OCI-LY7 (cell line): ENCODE results near the gene AKAP9.
"Not testable (repeated sequence)": the region's sequence is repeated elsewhere in the genome, so short reads cannot be mapped to it uniquely, and the experiment has no call there.

Source experiments
- CTCF ChIP-seq: fragments of 200-600 bp; sonication (generic); conservative IDR thresholded peaks from 2 replicates; pipeline ENCODE4 v1.5.1; 2014; ENCODE audit warnings: mild to moderate bottlenecking, antibody characterized with exemption, low read length, moderate library complexity, mixed read lengths
- EZH2phosphoT487 ChIP-seq: fragments of 200-600 bp; sonication (generic); IDR thresholded peaks from 2 replicates; pipeline ENCODE4 v1.6.1; 2018; ENCODE audit warnings: low read depth, borderline replicate concordance, mild to moderate bottlenecking, mixed run types, antibody characterized with exemption, low read length, moderate library complexity, mixed read lengths

DNA sequence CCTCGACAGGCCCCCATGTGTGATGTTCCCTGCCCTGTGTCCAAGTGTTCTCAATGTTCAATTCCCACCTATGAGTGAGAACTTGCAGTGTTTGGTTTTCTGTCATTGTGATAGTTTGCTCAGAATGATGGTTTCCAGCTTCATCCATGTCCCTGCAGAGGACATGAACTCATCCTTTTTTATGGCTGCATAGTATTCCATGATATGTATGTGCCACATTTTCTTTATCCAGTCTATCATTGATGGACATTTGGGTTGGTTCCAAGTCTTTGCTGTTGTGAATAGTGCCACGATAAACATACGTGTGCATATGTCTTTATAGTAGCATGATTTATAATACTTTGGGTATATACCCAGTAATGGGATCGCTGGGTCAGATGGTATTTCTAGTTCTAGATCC lies 41.7 kb downstream of the AKAP9 start:
- not testable (repeated sequence) for TF ChIP-seq CTCF, EZH2phosphoT487
